Gastrocnemius medialis (tissue), 4 donors: Measurements from ENCODE around the gene ASB10.

Experiments
- CTCF ChIP-seq, 5 experiments: fragments of 450-650 bp in 3 of 5; fragments of 200-600 bp in 2 of 5; sonication (generic) in 2 of 5; IDR thresholded peaks in 4 of 5; conservative IDR thresholded peaks in 1 of 5; 1 replicate in 4 of 5; 2 replicates in 1 of 5; pipeline ENCODE4 v1.5.1; 2016 to 2019; ENCODE audit warnings: antibody characterized with exemption in 5 of 5, mild to moderate bottlenecking in 3 of 5, moderate library complexity in 3 of 5
- POLR2A ChIP-seq, 2 donors: fragments of 450-650 bp; IDR thresholded peaks; one replicate each; pipeline ENCODE4 v1.6.1; 2017; ENCODE audit warnings: antibody characterized with exemption in 2 of 2, mild to moderate bottlenecking in 2 of 2, moderate library complexity in 2 of 2

- TF ChIP-seq CTCF (IDR thresholded peaks at IDR 0.05 in 4 of 5, conservative IDR thresholded peaks at IDR 0.05 in 1 of 5) (no peak), POLR2A (IDR thresholded peaks at IDR 0.05) (peak; percentile 71 to 72)
Observed at GRCh38 chr7:151186640-151187408, at the start of gene ASB10.
